BE2C (cell line): ENCODE results near the gene TARDBP.

ENCODE experiments used
- DNase-seq: peaks from one replicate; pipeline ENCODE4 v3.0.0-alpha.2; 2020
- H3K27me3 ChIP-seq: fragments of 250-450 bp; sonication (Bioruptor Pico); 2 replicates; pipeline ENCODE4 v1.5.1; 2020; ENCODE audit warnings: mild to moderate bottlenecking
- H3K36me3 ChIP-seq: fragments of 250-450 bp; sonication (Bioruptor Pico); 2 replicates; pipeline ENCODE4 v1.5.1; 2020; ENCODE audit warnings: mild to moderate bottlenecking
- H3K4me1 ChIP-seq: fragments of 250-450 bp; sonication (Bioruptor Pico); 2 replicates; pipeline ENCODE4 v1.5.1; 2020
- H3K4me3 ChIP-seq: 2 replicates; pipeline ENCODE4 v1.5.1; 2011; ENCODE audit warnings: low read depth, low read length
- H3K9me3 ChIP-seq: fragments of 250-450 bp; sonication (Bioruptor Pico); 2 replicates; pipeline ENCODE4 v1.5.1; 2020
- TF ChIP-seq, protein P1 (sequence below): IDR thresholded peaks from 2 replicates; pipeline ENCODE4 v1.5.1; 2012; ENCODE audit warnings: mild to moderate bottlenecking, low read depth, low read length

TARDBP gene

DNA sequence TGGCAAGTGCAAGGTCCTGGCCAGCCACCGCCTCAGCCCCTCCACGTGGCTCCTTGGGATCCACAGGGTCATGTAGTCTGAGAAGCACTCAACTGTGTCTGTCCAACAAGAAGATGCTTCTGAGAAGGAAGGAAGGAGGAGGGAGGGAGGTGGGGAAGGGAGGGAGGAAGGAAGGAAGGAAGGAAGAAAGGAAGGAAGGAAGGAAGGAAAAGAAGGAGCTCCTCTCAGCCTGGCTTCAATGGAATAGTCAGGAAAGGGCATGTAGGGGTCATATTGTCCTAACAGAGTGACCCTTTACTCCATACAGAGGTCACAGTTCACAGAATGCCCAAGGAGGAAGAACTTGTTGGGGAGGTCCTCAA lies 42.5 kb upstream of the TARDBP start:
- Histone ChIP-seq H3K4me1 (no peaks in the 10 kb centered on the region), H3K4me3 (no peak overlapping the region), H3K9me3 (no peaks in the 10 kb centered on the region), H3K27me3 (no peaks in the 10 kb centered on the region), H3K36me3 (no peaks in the 10 kb centered on the region)
- TF ChIP-seq, protein P1, sequence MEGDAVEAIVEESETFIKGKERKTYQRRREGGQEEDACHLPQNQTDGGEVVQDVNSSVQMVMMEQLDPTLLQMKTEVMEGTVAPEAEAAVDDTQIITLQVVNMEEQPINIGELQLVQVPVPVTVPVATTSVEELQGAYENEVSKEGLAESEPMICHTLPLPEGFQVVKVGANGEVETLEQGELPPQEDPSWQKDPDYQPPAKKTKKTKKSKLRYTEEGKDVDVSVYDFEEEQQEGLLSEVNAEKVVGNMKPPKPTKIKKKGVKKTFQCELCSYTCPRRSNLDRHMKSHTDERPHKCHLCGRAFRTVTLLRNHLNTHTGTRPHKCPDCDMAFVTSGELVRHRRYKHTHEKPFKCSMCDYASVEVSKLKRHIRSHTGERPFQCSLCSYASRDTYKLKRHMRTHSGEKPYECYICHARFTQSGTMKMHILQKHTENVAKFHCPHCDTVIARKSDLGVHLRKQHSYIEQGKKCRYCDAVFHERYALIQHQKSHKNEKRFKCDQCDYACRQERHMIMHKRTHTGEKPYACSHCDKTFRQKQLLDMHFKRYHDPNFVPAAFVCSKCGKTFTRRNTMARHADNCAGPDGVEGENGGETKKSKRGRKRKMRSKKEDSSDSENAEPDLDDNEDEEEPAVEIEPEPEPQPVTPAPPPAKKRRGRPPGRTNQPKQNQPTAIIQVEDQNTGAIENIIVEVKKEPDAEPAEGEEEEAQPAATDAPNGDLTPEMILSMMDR = no peak
- no peak for DNase-seq

DNA sequence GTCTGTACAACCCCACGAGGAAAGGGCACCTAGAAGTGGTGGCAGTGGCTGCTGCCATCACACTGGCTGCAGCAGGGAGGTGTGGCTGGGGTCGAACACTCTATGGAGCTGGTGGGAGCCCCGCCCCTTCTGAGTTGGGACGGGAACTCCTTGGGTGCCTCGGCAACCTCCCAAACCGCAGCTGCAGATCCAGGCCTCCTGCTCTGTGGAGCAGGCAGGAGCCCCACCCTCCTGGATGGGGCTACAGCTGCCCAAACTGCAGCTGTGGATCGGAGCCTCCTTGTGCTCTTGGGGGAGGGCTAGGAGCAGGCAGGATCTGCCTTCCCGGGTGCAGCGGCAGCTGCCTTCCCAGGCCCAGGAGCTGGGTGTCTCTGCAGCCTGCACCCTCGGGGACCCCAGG lies 38.9 kb upstream of the TARDBP start:
- Histone ChIP-seq H3K36me3 (no peaks in the 10 kb centered on the region), H3K4me3 (no peak overlapping the region), H3K27me3 (no peaks in the 10 kb centered on the region), H3K4me1 (peaks cover 3% of the 10 kb centered on the region; the same call in 1 of the 2 replicates), H3K9me3 (no peaks in the 10 kb centered on the region)
- TF ChIP-seq, protein P1 = no peak
- DNase-seq = no peak

DNA sequence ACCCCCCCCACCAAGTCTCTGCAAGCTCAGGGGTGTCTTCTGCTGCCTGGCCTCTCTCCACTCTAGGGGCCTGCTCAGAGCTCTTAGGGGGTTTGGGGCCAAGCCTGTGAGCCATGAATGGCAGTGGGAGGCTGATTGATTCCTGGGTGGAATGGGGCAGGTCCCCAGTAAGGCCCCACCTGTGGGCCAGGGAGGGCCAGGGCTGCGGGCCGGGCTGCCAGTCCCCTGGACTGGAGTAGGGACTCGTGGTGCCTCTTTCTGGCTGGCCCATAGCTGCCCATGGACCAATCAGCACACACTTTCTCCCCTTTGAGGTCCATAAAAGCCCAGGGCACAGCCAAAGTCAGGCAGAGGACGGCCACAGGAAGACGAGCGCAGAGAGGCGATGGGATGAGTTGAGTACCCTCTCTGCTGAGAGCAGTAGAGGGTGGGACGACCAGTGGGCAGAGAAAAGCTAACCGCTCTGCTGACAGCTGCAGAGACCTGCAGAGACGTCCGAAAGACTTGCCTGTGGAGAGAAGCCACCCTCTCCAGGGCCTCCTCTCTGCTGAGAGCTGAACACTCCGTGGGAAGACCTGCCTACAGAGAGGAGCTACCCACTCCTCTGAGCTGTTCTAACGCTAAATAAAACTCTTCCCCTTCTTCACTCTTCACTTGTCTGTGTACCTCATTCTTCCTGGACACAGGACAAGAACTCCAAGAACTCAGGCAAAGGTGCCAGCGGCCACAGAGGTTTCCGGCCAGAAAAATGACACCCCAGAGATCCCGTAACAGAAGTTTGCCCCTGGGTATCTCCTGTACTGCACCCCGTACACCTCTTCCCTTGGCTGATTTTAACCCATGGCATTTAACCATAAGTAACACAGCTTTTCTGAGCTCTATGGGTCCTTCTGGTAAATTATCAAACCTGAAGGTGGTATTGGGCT lies 38.2 kb upstream of the TARDBP start:
- TF ChIP-seq, protein P1 = no peak
- Histone ChIP-seq H3K4me1 (peaks cover 3% of the 10 kb centered on the region; the same call in 1 of the 2 replicates), H3K4me3 (no peak overlapping the region), H3K27me3 (no peaks in the 10 kb centered on the region), H3K36me3 (no peaks in the 10 kb centered on the region), H3K9me3 (no peaks in the 10 kb centered on the region)
- no peak for DNase-seq

DNA sequence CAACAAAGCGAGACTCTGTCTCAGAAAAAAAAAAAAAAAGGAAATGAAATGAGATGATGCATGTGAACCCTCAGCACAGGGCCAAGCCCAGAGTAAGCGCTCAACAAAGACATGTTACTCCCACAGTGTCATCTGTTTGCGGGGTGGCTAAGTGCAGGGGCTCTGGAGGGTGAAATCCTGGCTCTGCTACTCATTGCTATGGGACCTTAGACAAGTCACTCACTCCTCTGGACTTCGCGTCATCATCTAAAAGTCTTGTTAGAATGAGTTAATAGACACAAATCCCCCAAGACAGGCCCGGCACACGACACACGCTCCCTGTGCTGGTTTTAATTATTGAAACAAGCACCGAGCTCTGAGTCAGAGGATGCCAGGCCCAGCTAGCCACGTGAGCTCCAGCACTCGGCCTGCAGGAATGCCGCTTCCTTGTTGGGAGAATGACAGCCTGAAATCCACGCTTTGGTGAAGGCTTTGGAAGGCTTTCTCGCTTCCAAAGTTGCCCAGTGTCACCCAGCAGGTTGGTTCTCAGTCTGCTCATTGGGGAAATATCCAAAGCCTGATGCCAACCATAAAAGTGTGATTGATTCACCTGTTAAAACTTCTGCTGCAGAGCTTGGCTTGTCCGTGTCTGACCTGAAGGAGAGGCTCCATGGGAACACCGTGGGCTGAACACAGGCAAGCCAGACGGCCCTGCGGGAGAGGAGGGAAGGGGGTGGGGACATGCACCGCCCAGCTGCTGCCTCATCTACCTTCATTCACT lies 36.7 kb upstream of the TARDBP start:
- H3K4me1 ChIP-seq = peaks cover 3% of the 10 kb centered on the region; the same call in 1 of the 2 replicates
- peak; percentile 55 for DNase-seq
- no peaks in the 10 kb centered on the region for H3K36me3 ChIP-seq
- no peak overlapping the region for H3K4me3 ChIP-seq
- H3K27me3 ChIP-seq = no peaks in the 10 kb centered on the region
- TF ChIP-seq, protein P1 = no peak
- H3K9me3 ChIP-seq = no peaks in the 10 kb centered on the region

DNA sequence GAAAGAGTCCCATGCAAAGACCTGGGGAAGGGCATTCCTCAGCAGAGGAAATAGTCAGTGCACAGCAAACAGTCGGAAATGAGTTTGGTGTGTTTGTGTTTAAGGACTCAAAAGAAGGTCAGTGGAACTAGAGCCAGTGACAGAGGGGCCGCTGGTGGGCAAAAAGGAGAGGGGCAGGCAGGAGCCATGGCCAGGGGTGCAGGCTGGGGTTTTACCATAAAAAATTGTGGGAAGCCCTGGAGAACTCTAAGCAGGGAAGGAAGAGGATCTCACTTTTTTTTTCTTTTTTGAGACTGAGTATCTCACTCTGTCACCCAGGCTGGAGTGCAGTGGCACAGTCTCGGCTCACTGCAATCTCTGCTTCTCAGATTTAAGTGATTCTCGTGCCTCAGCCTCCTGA lies 33.7 kb upstream of the TARDBP start:
- H3K36me3 ChIP-seq = no peaks in the 10 kb centered on the region
- no peaks in the 10 kb centered on the region for H3K27me3 ChIP-seq
- H3K4me1 ChIP-seq = peaks cover 3% of the 10 kb centered on the region; the same call in 1 of the 2 replicates
- DNase-seq = no peak
- no peak overlapping the region for H3K4me3 ChIP-seq
- TF ChIP-seq, protein P1 = no peak
- no peaks in the 10 kb centered on the region for H3K9me3 ChIP-seq

DNA sequence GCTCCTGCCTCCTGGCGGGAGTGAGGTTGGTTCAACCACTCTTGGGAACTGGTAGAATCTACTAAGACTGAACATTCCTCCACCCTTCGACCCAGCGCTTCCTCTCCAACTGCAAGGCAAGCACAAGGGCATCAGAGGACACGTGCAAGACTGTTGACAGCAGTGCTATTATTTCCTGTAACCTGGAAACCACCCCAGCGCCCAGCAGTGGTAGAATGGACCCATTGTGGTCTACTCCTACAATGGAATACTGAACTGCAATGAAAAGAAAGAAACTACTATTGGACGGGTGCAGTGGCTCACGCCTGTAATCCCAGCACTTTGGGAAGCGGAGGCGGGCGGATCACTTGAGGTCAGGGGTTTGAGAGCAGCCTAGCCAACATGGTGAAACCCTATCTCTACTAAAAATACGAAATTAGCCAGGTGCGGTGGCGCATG lies 33.0 kb upstream of the TARDBP start:
- H3K4me1 ChIP-seq = peaks cover 3% of the 10 kb centered on the region; the same call in 1 of the 2 replicates
- no peaks in the 10 kb centered on the region for H3K36me3 ChIP-seq
- H3K4me3 ChIP-seq = no peak overlapping the region
- TF ChIP-seq, protein P1 = no peak
- no peaks in the 10 kb centered on the region for H3K27me3 ChIP-seq
- H3K9me3 ChIP-seq = no peaks in the 10 kb centered on the region
- DNase-seq = no peak
